ENCODE data around the gene RTN4RL1. TPM values are rescaled to one million over a fixed set of nuclear protein-coding genes. Genes with fewer than 3 reads are reported as not detected.

Gene RTN4RL1
- total and polyA plus RNA-seq, 2 of the 4 experiments (the other 2 are of a cell fraction), result under 0.01 to 0.03 TPM

DNA sequence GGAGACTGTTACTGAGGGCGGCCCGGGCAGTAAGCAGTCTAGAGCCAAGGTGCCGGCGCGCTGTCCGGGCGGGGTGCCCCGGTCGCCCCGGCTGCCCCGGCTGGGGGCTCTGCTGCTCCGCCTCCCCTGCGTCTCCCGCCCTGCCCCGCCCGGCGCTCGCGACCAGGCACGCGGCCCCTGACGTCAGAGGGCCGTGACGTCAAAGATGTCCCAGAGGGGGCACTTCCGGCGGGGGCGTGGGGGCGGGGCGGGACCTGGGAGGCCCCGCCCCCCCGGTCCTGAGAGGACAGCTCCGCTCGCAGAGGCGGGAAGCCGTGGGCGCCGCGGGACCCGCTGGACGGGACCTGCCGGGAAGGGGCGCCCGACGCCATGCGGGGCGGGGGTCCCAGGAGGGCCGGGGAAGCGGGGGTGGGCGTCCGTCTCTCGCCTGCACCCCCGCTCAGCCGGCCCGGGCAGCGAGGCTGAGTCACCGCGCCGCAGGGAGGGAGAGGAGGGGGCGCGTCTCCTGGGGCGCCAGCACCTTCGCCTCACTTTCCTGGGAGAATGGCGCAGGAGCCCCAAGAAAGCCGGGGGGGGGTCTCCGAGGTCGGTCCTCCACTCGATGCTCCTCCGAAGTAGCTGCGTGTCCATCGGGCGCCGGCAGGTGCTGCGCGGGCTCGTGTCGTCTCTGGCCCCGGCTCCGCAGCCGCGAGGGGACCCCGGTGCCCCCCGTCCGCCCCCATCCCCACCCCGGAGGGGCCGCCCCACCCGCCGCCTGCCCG, 25.3 kb upstream of the RTN4RL1 start:
- no peak overlapping the region for H2BK20ac ChIP-seq (ENCODE audit: low read depth, low read length)
- H3K4me3 ChIP-seq (ENCODE audit: insufficient read depth, low read depth, low read length), result peak overlapping the region; percentile 87
- peak; percentile 73 for DNase-seq
- H2AK9ac ChIP-seq (replicated peaks; ENCODE audit: low read depth, low read length, poor library complexity), result no peak overlapping the region
- intact Hi-C loops (cut with micrococcal nuclease) (loop anchor here (5.0 kb wide), 2 partner anchors 287 to 302 kb away; partner anchors contain the start of genes SGSM2 and TSR1), in situ Hi-C loops (cut with MboI; ENCODE audit: low sequenced_read_pairs) (no loop called here), dilution Hi-C loops (cut with HindIII; ENCODE audit: low sequenced_read_pairs, unreplicated experiment) (no loop called here)
- no peak overlapping the region for H2BK120ac ChIP-seq (ENCODE audit: low read depth, low read length)
- no peaks in the 10 kb centered on the region for H3K36me3 ChIP-seq (ENCODE audit: control insufficient read depth, insufficient read depth, low read length)
- CTCF ChIA-PET, result no interaction called here
- no peak overlapping the region for H4K5ac ChIP-seq (ENCODE audit: low read depth, low read length)
- no peak overlapping the region for H3K23ac ChIP-seq (ENCODE audit: low read depth, low read length)
- H3K18ac ChIP-seq (ENCODE audit: low read depth, low read length), result no peak overlapping the region
- H3K79me1 ChIP-seq (ENCODE audit: low read depth in 1 of 2, low read length in 2 of 2), result peaks cover 0 to 15% of the 10 kb centered on the region in 2 experiments; a peak in 3 of 4 replicates
- H2BK15ac ChIP-seq (ENCODE audit: low read depth, low read length), result no peak overlapping the region
- 0 out of 2 replicates have a peak, but pooled peaks cover under 1% of the 10 kb centered on the region for H3K9me1 ChIP-seq (ENCODE audit: insufficient read depth, low read length)
- H2AK5ac ChIP-seq (ENCODE audit: low read depth, low read length), result no peak overlapping the region
- H3K4me1 ChIP-seq (ENCODE audit: control insufficient read depth, insufficient read depth, low read length), result peaks cover 11% of the 10 kb centered on the region
- no TSS peak for BruUV-seq (replicated peaks)
- H2BK5ac ChIP-seq (ENCODE audit: low read depth, low read length, poor library complexity, severe bottlenecking), result no peak overlapping the region
- H3K14ac ChIP-seq (replicated peaks; ENCODE audit: low read depth, low read length), result no peak overlapping the region
- no peak overlapping the region for H3K27ac ChIP-seq (ENCODE audit: insufficient read depth, low read length)
- peak; percentile 37 for ATAC-seq (ENCODE audit: low read depth)
- no peak overlapping the region for H4K91ac ChIP-seq (ENCODE audit: insufficient read depth, low read depth, low read length)
- H3K4ac ChIP-seq (ENCODE audit: low read depth, low read length), result no peak overlapping the region
- POLR2A ChIA-PET (ENCODE audit: unreplicated experiment), result interaction anchor here (1.0 kb wide), 1 partner anchor 18 kb away, joined by 6 read pairs; no protein-coding TSS in a partner anchor
- no peaks in the 10 kb centered on the region for H3K9me3 ChIP-seq (ENCODE audit: control insufficient read depth, insufficient read depth, low read length)
- no peak overlapping the region for H3K9ac ChIP-seq (ENCODE audit: low read depth, low read length)
- peak overlapping the region; percentile 85 for H2AFZ ChIP-seq (replicated peaks; ENCODE audit: low read length, poor library complexity)
- no peak overlapping the region for H4K8ac ChIP-seq (ENCODE audit: low read depth in 2 of 2, low read length in 2 of 2)
- WGBS, 2 experiments (ENCODE audit: extremely low coverage in 2 of 2, insufficient read length in 1 of 2), result 2% methylated on average over 21 of the region's 88 CpGs; no CpG with 5 or more reads in 1 of the 2 experiments
- H4K20me1 ChIP-seq (ENCODE audit: insufficient read depth, low read length), result peaks cover 15% of the 10 kb centered on the region; the same call in 1 of the 2 replicates
- no peaks in the 10 kb centered on the region for H3K27me3 ChIP-seq (ENCODE audit: control insufficient read depth, insufficient read depth, low read length)
- H3K4me2 ChIP-seq (ENCODE audit: low read depth, low read length), result peak overlapping the region; percentile 73
- no peak overlapping the region for H3K56ac ChIP-seq (ENCODE audit: extremely low read depth, insufficient read depth, low read length)
- TF ChIP-seq MAFK (IDR thresholded peaks at IDR 0.05; ENCODE audit: low read depth, low read length), result no peak
- TF ChIP-seq, protein P1, sequence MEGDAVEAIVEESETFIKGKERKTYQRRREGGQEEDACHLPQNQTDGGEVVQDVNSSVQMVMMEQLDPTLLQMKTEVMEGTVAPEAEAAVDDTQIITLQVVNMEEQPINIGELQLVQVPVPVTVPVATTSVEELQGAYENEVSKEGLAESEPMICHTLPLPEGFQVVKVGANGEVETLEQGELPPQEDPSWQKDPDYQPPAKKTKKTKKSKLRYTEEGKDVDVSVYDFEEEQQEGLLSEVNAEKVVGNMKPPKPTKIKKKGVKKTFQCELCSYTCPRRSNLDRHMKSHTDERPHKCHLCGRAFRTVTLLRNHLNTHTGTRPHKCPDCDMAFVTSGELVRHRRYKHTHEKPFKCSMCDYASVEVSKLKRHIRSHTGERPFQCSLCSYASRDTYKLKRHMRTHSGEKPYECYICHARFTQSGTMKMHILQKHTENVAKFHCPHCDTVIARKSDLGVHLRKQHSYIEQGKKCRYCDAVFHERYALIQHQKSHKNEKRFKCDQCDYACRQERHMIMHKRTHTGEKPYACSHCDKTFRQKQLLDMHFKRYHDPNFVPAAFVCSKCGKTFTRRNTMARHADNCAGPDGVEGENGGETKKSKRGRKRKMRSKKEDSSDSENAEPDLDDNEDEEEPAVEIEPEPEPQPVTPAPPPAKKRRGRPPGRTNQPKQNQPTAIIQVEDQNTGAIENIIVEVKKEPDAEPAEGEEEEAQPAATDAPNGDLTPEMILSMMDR (conservative IDR thresholded peaks at IDR 0.05; ENCODE audit: low read depth, low read length), result no peak
- TF ChIP-seq RFX5 (IDR thresholded peaks at IDR 0.05; ENCODE audit: low read depth, low read length), result no peak
- no peak for TF ChIP-seq NFE2L2 (IDR thresholded peaks at IDR 0.05; ENCODE audit: low read depth, low read length)
- no peak; the same call in 1 of the 2 replicates for TF ChIP-seq POLR2A (IDR thresholded peaks at IDR 0.05; ENCODE audit: low read depth, low read length)
- TF ChIP-seq RCOR1 (IDR thresholded peaks at IDR 0.05; ENCODE audit: insufficient replicate concordance, low read length), result no peak
- TF ChIP-seq MXI1 (IDR thresholded peaks at IDR 0.05; ENCODE audit: borderline replicate concordance, low read depth, low read length), result no peak
- peak; percentile 72; the same call in 1 of the 2 replicates for TF ChIP-seq MAZ (IDR thresholded peaks at IDR 0.05; ENCODE audit: borderline replicate concordance, low read depth, low read length)
- TF ChIP-seq, protein P2, sequence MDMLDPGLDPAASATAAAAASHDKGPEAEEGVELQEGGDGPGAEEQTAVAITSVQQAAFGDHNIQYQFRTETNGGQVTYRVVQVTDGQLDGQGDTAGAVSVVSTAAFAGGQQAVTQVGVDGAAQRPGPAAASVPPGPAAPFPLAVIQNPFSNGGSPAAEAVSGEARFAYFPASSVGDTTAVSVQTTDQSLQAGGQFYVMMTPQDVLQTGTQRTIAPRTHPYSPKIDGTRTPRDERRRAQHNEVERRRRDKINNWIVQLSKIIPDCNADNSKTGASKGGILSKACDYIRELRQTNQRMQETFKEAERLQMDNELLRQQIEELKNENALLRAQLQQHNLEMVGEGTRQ (IDR thresholded peaks at IDR 0.05; ENCODE audit: low read depth, low read length), result peak; percentile 25
- no peak for TF ChIP-seq RAD21 (IDR thresholded peaks at IDR 0.05; ENCODE audit: low read length)
- TF ChIP-seq CHD1 (IDR thresholded peaks at IDR 0.05; ENCODE audit: low read depth, low read length), result 0 out of 2 replicates have a peak, but pooled peaks have one; percentile 28
- TF ChIP-seq, protein P3, sequence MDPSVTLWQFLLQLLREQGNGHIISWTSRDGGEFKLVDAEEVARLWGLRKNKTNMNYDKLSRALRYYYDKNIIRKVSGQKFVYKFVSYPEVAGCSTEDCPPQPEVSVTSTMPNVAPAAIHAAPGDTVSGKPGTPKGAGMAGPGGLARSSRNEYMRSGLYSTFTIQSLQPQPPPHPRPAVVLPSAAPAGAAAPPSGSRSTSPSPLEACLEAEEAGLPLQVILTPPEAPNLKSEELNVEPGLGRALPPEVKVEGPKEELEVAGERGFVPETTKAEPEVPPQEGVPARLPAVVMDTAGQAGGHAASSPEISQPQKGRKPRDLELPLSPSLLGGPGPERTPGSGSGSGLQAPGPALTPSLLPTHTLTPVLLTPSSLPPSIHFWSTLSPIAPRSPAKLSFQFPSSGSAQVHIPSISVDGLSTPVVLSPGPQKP (IDR thresholded peaks at IDR 0.05; ENCODE audit: borderline replicate concordance, low read depth, low read length), result no peak
- no peak for TF ChIP-seq SMC3 (IDR thresholded peaks at IDR 0.05; ENCODE audit: low read depth, low read length)
- TF ChIP-seq CEBPB (IDR thresholded peaks at IDR 0.05; ENCODE audit: low read depth, low read length), result no peak
